Measurements from ENCODE around the gene IL9. TPM values are rescaled to one million over a fixed set of nuclear protein-coding genes. Genes with fewer than 3 reads are reported as not detected.

IL9 gene
- total RNA-seq, 1 experiment from 2014 or later = not detected

- Histone ChIP-seq H3K4me1 (ENCODE audit: insufficient read depth, low read length, poor library complexity, severe bottlenecking) (no peaks in the 10 kb centered on the region), H3K9me3 (ENCODE audit: low read depth, low read length, poor library complexity, severe bottlenecking) (no peaks in the 10 kb centered on the region), H3K27me3 (replicated peaks; ENCODE audit: insufficient read depth, low read depth, low read length, poor library complexity) (peaks cover 28% of the 10 kb centered on the region), H3K36me3 (ENCODE audit: insufficient read depth, low read length, poor library complexity, severe bottlenecking) (no peaks in the 10 kb centered on the region), H3K4me3 (ENCODE audit: low read depth, low read length, poor library complexity, severe bottlenecking) (no peak overlapping the region), H3K27ac (ENCODE audit: low read depth, low read length, poor library complexity, severe bottlenecking) (no peak overlapping the region)
- ChIA-PET CTCF (no interaction called here), POLR2A (ENCODE audit: low non-redundant PET) (no interaction called here)
- intact Hi-C loops (cut with micrococcal nuclease; ENCODE audit: unreplicated experiment) = no loop called here
- BruUV-seq (replicated peaks) = no TSS peak
- DNase-seq (ENCODE audit: low spot score) = no peak
- no peak for TF ChIP-seq EZH2 (IDR thresholded peaks at IDR 0.05; ENCODE audit: borderline replicate concordance, low read depth, low read length, poor library complexity, severe bottlenecking)
- no peak for TF ChIP-seq CTCF (conservative IDR thresholded peaks at IDR 0.05; ENCODE audit: low read depth, low read length)
These were observed 28.0 kb downstream of the IL9 start for GRCh38 chr5:135867599-135867998.

- Histone ChIP-seq H3K27ac (ENCODE audit: low read depth, low read length, poor library complexity, severe bottlenecking) (no peak overlapping the region), H3K9me3 (ENCODE audit: low read depth, low read length, poor library complexity, severe bottlenecking) (no peaks in the 10 kb centered on the region), H3K4me3 (ENCODE audit: low read depth, low read length, poor library complexity, severe bottlenecking) (no peak overlapping the region), H3K36me3 (ENCODE audit: insufficient read depth, low read length, poor library complexity, severe bottlenecking) (no peaks in the 10 kb centered on the region), H3K4me1 (ENCODE audit: insufficient read depth, low read length, poor library complexity, severe bottlenecking) (no peaks in the 10 kb centered on the region), H3K27me3 (replicated peaks; ENCODE audit: insufficient read depth, low read depth, low read length, poor library complexity) (peaks cover 28% of the 10 kb centered on the region)
- DNase-seq (ENCODE audit: low spot score) = no peak
- no TSS peak for BruUV-seq (replicated peaks)
- intact Hi-C loops (cut with micrococcal nuclease; ENCODE audit: unreplicated experiment) = no loop called here
- CTCF ChIA-PET = no interaction called here
- no peak for TF ChIP-seq CTCF (conservative IDR thresholded peaks at IDR 0.05; ENCODE audit: low read depth, low read length)
- POLR2A ChIA-PET (ENCODE audit: low non-redundant PET) = no interaction called here
These were observed 29.6 kb downstream of the IL9 start for GRCh38 chr5:135866016-135866415.

- CTCF ChIA-PET = no interaction called here
- Histone ChIP-seq H3K4me3 (ENCODE audit: low read depth, low read length, poor library complexity, severe bottlenecking) (no peak overlapping the region), H3K27ac (ENCODE audit: low read depth, low read length, poor library complexity, severe bottlenecking) (no peak overlapping the region), H3K36me3 (ENCODE audit: insufficient read depth, low read length, poor library complexity, severe bottlenecking) (no peaks in the 10 kb centered on the region), H3K9me3 (ENCODE audit: low read depth, low read length, poor library complexity, severe bottlenecking) (no peaks in the 10 kb centered on the region), H3K4me1 (ENCODE audit: insufficient read depth, low read length, poor library complexity, severe bottlenecking) (no peaks in the 10 kb centered on the region), H3K27me3 (replicated peaks; ENCODE audit: insufficient read depth, low read depth, low read length, poor library complexity) (peaks cover 27% of the 10 kb centered on the region)
- no TSS peak for BruUV-seq (replicated peaks)
- no peak for TF ChIP-seq CTCF (conservative IDR thresholded peaks at IDR 0.05; ENCODE audit: low read depth, low read length)
- TF ChIP-seq EZH2 (IDR thresholded peaks at IDR 0.05; ENCODE audit: borderline replicate concordance, low read depth, low read length, poor library complexity, severe bottlenecking) = no peak
- intact Hi-C loops (cut with micrococcal nuclease; ENCODE audit: unreplicated experiment) = no loop called here
- no peak for DNase-seq (ENCODE audit: low spot score)
- POLR2A ChIA-PET (ENCODE audit: low non-redundant PET) = no interaction called here
These were observed 30.9 kb downstream of the IL9 start for GRCh38 chr5:135864503-135865435.

Measured in A673 (cell line).